ENCODE data around the gene PRTG. TPM values are rescaled to one million over a fixed set of nuclear protein-coding genes. Genes with fewer than 3 reads are reported as not detected.

The PRTG gene
- total and polyA plus RNA-seq, 2 experiments from 2014 or later = 0.63 to 3.4 TPM

- Histone ChIP-seq H3K4me1 (ENCODE audit: insufficient read depth) (no peaks in the 10 kb centered on the region), H3K27ac (ENCODE audit: low read depth) (no peak overlapping the region), H3K4me2 (no peak overlapping the region), H3K79me2 (replicated peaks; ENCODE audit: insufficient read depth) (no peaks in the 10 kb centered on the region), H4K20me1 (replicated peaks; ENCODE audit: insufficient read depth) (no peaks in the 10 kb centered on the region), H2AFZ (no peak overlapping the region), H3K9me2 (ENCODE audit: insufficient read depth) (no peaks in the 10 kb centered on the region), H3K4me3 (no peak overlapping the region), H3K27me3 (ENCODE audit: insufficient read depth) (no peaks in the 10 kb centered on the region), H3K36me3 (ENCODE audit: insufficient read depth) (no peaks in the 10 kb centered on the region; the same call in 1 of the 2 replicates), H3F3A (replicated peaks; ENCODE audit: low read depth) (no peaks in the 10 kb centered on the region)
- DNase-seq (ENCODE audit: low spot score) = no peak
- H3K36me3 Mint-ChIP-seq (ENCODE audit: low read depth) = no peaks in the 10 kb centered on the region
- H3K9me3 Mint-ChIP-seq = no peaks in the 10 kb centered on the region
- no peak overlapping the region for H3K4me3 Mint-ChIP-seq
- H3K27me3 Mint-ChIP-seq (ENCODE audit: insufficient read depth, low read depth, poor library complexity) = peaks cover 3% of the 10 kb centered on the region
- no peak for ATAC-seq
- TF ChIP-seq CREB1 (CRISPR knock-in tag; IDR thresholded peaks at IDR 0.05; ENCODE audit: low read depth) (no peak), POLR2AphosphoS5 (IDR thresholded peaks at IDR 0.05; ENCODE audit: low read depth) (no peak), ETS1 (IDR thresholded peaks at IDR 0.05) (no peak), EZH2phosphoT487 (IDR thresholded peaks at IDR 0.05; ENCODE audit: unreplicated experiment) (no peak), ZNF331 (CRISPR knock-in tag; IDR thresholded peaks at IDR 0.05; ENCODE audit: low read depth) (no peak), NANOG (IDR thresholded peaks at IDR 0.05; ENCODE audit: borderline replicate concordance) (no peak), ZNF462 (CRISPR knock-in tag; IDR thresholded peaks at IDR 0.05) (no peak), EZH2 (IDR thresholded peaks at IDR 0.05; ENCODE audit: low read depth, unreplicated experiment) (no peak), CTCF (conservative IDR thresholded peaks at IDR 0.05; ENCODE audit: low read depth in 2 of 2) (no peak)
- no peak overlapping the region for H3K27ac Mint-ChIP-seq
- H3K4me1 Mint-ChIP-seq = no peaks in the 10 kb centered on the region; the same call in 2 of the 3 replicates
Observed at GRCh38 chr15:55633731-55634130, 109.2 kb downstream of the PRTG start.

Data from GM23338 (cell line).